Stimulated activated naive CD8-positive, alpha-beta T cell treated with anti-CD3 and anti-CD28 coated beads, Interleukin-15, amount 100 ng/mL, for 72 hours (primary cell): ENCODE measurements around the gene SLC27A6.
"Not testable (repeated sequence)": the region's sequence is repeated elsewhere in the genome, so short reads cannot be mapped to it uniquely, and the experiment has no call there.

Experiments used
- ATAC-seq: fragments of 150-1000 bp; cut with Tn5 transposase; 2 replicates; pipeline ENCODE4 v1.10.0; 2021; ENCODE audit warnings: mild to moderate bottlenecking, moderate library complexity
- DNase-seq, 2 donors: peaks; one replicate each; pipeline ENCODE4 v3.0.0; 2021 to 2022
- H3K27ac Mint-ChIP-seq, 2 donors: one replicate each; pipeline ENCODE4 v1.8.0; 2022; ENCODE audit warnings: mild to moderate bottlenecking in 2 of 2, mixed read lengths in 2 of 2, moderate library complexity in 2 of 2
- H3K27me3 Mint-ChIP-seq: one replicate; pipeline ENCODE4 v1.8.0; 2022; ENCODE audit warnings: mixed read lengths
- H3K4me1 Mint-ChIP-seq: one replicate; pipeline ENCODE4 v1.8.0; 2022; ENCODE audit warnings: mild to moderate bottlenecking, mixed read lengths
- H3K4me3 Mint-ChIP-seq, 2 donors: one replicate each; pipeline ENCODE4 v1.8.0; 2022; ENCODE audit warnings: mild to moderate bottlenecking in 2 of 2, mixed read lengths in 2 of 2, moderate library complexity in 1 of 2
- H3K9me3 Mint-ChIP-seq, 2 donors: one replicate each; pipeline ENCODE4 v1.8.0; 2022; ENCODE audit warnings: mixed read lengths in 2 of 2

Gene SLC27A6

DNA sequence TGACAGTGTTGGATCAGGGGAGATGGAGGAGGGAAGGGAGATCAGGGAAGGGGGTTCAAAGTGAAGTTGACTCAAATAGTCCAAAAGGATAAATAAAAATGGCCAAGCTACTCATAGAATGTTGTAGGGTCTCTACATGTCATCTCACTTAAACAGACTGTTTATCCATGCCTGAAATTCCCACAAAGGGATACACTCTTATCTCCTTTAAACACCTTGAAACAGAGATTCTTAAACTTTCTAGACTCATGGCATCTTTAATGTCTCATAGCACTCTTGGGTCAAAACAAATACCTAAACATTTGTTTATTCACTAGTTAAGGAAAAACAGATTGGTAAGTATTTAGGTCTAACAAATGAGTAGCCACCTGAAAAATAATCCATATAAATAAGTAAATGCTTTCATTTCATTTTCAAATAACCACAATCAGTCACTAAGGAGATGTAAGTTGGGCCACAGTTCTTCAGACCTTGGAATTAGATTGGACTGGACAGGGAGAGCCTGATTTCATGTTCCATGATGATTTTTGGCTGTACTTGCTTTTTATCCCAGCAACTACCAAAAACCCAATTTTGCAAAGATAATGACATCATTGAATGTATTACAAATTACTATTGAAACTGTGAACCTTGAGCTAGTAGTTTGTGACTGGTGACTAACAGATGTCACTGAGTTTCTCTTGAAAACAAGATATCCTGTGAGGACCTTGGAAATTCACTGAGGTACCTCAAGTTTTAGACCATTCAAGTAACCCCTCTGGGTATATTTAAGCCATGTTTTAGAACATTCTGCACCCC, 66.8 kb downstream of the SLC27A6 start:
- Mint-ChIP-seq H3K4me1 (no peaks in the 10 kb centered on the region), H3K27me3 (peaks cover 9% of the 10 kb centered on the region), H3K9me3 (no peaks in the 10 kb centered on the region), H3K4me3 (no peak overlapping the region), H3K27ac (no peak overlapping the region)
- no peak for ATAC-seq
- DNase-seq, result no peak

DNA sequence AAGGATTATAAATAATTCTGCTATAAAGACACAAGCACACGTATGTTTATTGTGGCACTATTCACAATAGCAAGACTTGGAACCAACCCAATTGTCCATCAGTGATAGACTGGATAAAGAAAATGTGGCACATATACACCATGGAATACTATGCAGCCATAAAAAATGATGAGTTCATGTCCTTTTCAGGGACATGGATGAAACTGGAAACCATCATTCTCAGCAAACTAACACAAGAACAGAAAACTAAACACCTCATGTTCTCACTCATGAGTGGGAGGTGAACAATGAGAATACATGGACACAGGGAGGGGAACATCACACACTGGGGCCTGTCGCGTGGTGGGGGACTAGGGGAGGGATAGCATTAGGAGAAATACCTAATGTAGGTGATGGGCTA, 71.0 kb downstream of the SLC27A6 start:
- H3K27ac Mint-ChIP-seq, H3K4me1 Mint-ChIP-seq, H3K4me3 Mint-ChIP-seq, ATAC-seq, H3K9me3 Mint-ChIP-seq, H3K27me3 Mint-ChIP-seq, DNase-seq: not testable (repeated sequence)

DNA sequence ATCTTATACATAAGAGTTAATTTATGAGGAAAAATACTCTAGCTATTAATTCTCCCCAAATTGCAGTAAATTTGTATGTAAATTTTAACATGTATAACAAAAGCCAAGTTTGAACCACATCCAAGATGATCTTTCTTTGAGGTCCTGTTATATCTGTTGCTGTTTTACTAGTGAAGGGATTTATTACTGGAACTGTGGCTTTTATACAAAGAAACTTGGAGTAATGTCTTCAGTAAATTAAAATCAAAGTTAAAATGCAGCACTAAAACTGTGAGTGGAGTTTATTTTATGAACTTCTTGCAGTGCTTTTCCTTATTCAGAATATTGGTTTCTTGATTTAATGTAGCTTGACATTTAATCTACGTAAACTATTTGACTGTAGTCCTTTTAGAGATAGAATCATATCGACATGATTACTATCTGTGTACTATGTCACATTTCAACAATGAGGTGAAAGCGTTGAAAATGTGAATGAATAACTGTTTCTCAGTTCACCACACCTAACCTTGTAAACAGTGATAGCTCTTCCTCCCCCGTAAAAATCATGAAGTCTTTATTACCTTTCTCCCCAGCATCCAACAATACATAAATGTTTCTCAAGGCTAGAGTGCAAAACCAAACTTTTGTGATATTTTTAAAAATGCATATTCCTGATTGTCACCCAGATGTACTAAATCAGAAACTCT, 76.1 kb downstream of the SLC27A6 start:
- H3K27me3 Mint-ChIP-seq, result no peaks in the 10 kb centered on the region
- no peak for DNase-seq
- no peak for ATAC-seq
- H3K9me3 Mint-ChIP-seq, result peaks cover 9 to 20% of the 10 kb centered on the region in 2 donors
- no peak overlapping the region for H3K27ac Mint-ChIP-seq
- H3K4me1 Mint-ChIP-seq, result no peaks in the 10 kb centered on the region
- H3K4me3 Mint-ChIP-seq, result no peak overlapping the region

DNA sequence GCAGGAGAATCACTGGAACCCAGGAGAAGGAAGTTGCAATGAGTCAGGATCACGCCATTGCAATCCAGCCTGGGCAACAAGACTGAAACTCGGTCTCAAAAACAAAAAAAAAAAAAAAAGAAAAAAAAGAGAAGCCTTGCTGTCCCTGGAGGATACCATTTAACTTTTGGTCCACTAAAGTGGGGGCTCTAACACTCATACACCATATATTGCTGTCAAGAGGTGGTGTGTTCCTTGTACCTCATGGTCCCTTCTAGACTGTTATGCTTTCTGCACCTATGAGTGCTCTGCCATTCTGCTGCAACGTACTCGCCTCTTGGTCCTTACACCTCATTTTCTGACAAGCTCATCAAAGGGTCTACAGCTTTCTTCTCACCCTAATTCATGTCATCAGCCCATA, 77.0 kb downstream of the SLC27A6 start:
- Mint-ChIP-seq H3K27me3 (no peaks in the 10 kb centered on the region), H3K27ac (no peak overlapping the region), H3K4me1 (no peaks in the 10 kb centered on the region), H3K9me3 (peaks cover 9 to 20% of the 10 kb centered on the region in 2 donors), H3K4me3 (no peak overlapping the region)
- ATAC-seq (no peak), DNase-seq (no peak)

DNA sequence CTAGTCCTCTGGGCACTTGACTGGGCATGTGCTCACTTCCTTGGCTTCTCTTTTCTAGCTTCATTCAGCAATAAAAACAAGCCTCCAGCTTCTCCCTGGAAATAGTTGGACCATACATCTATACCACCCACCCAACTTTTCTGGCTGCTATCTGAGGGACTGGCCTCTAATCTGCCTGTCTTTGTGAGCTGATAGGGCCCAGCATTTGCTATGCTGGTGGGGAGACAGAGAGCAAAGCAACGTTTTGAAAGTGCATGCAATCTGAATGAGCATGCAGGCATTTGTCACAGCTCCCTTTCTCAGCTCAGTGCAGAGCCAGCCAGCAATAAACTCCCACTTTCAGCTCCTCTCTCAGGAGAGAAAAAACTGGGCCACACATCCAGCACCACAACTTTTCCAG, 78.6 kb downstream of the SLC27A6 start:
- ATAC-seq (no peak), DNase-seq (no peak)
- no peaks in the 10 kb centered on the region for H3K4me1 Mint-ChIP-seq
- no peaks in the 10 kb centered on the region for H3K27me3 Mint-ChIP-seq
- H3K27ac Mint-ChIP-seq, result no peak overlapping the region
- no peak overlapping the region for H3K4me3 Mint-ChIP-seq
- peaks cover 9 to 20% of the 10 kb centered on the region in 2 donors for H3K9me3 Mint-ChIP-seq

DNA sequence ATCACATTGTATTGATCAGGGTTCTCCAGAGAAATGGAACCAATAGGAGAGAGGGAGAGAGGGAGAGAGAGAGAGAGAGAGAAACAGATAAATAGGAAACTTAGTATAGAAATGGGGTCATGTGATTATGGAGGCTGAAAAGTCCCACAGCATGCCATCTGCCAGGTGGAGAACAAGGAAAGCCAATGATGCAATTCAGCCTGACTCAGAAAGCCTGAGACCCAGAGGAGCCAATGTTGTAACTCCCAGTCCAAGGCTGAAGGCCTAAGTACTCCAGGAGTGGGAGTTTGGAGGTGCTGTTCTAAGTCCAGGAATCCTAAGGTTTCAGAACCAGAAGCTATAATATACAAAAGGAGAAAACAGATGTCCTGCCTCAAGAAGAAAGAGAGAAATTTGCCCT, 80.9 kb downstream of the SLC27A6 start:
- H3K27ac Mint-ChIP-seq, result no peak overlapping the region
- DNase-seq (no peak), ATAC-seq (no peak)
- peaks cover 9 to 20% of the 10 kb centered on the region in 2 donors for H3K9me3 Mint-ChIP-seq
- H3K4me3 Mint-ChIP-seq, result no peak overlapping the region
- no peaks in the 10 kb centered on the region for H3K4me1 Mint-ChIP-seq
- peaks cover 7% of the 10 kb centered on the region for H3K27me3 Mint-ChIP-seq

DNA sequence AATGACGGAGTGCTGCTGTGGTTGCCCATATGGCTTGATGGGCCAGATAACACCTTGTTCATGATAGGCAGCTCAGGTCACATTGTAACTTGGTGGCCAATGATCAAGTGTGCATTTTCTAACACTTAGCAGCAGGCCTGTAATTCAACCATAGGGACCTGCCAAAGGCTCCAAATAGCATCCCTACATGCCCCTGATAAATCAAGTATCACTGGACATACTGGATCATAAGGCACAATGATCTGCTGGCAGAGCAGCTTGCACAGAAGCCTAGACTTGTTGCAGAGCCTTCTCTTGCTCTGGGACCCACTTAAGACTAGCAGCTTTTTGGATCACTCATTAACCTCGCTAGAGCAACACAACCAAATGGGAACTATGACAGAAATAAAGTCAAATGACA, 83.2 kb downstream of the SLC27A6 start:
- Mint-ChIP-seq H3K27me3 (peaks cover 7% of the 10 kb centered on the region), H3K9me3 (peaks cover 9 to 16% of the 10 kb centered on the region in 2 donors), H3K4me3 (no peak overlapping the region), H3K27ac (no peak overlapping the region), H3K4me1 (no peaks in the 10 kb centered on the region)
- DNase-seq, result no peak
- ATAC-seq, result no peak

DNA sequence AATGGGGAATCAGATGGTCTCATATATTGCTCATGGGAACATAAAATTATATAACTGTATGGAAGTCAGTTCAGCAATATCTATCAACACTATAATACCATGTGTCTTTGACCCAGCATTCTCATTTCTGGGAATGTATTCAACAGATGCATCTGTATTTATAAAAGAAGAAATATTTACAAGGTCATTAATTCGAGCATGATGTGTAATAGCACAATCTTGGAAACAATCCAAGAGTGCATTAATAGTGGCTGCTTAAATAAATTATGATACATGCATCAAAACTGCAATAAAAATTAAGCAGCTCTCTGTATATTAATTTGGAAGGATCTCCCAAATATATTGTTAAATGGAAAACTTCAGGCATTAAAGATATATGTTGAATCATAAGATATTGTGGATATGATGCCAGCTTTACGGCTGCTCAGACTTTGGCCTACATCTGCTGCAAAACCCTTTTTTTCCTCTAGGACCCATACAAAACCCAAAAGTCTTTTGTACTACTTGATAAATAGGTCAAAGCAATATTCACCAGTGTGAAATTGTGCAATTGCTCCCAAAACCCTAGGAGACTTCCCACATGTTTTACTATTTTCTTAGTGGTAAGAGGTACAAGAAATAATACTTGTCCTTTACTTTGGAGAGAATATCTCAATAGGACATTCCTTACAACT, 84.0 kb downstream of the SLC27A6 start:
- ATAC-seq (no peak), DNase-seq (no peak)
- Mint-ChIP-seq H3K27me3 (peaks cover 8% of the 10 kb centered on the region), H3K27ac (no peak overlapping the region), H3K9me3 (peaks cover 6 to 13% of the 10 kb centered on the region in 2 donors), H3K4me1 (no peaks in the 10 kb centered on the region), H3K4me3 (no peak overlapping the region)

DNA sequence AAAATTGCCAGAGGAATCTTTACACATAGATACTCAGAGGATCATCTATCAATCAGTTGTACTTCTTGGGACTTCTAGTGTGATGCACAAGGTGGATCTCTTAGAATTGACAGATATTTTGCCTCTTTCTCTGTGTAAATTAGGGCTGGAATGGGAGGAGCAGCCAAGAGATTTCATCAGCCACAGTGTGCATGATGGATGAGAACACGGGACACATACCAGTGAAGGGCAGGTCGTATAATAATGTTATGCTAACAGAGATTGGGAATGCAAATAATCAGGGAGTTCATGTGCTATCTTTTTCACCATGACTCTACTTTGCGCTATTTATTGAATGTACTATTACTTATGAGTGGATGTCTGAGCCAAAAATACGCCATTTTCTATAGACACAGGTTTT, 86.0 kb downstream of the SLC27A6 start:
- Mint-ChIP-seq H3K4me1 (no peaks in the 10 kb centered on the region), H3K9me3 (peaks cover 0 to 4% of the 10 kb centered on the region in 2 donors), H3K27ac (no peak overlapping the region), H3K4me3 (no peak overlapping the region), H3K27me3 (peaks cover 26% of the 10 kb centered on the region)
- DNase-seq (no peak), ATAC-seq (no peak)

DNA sequence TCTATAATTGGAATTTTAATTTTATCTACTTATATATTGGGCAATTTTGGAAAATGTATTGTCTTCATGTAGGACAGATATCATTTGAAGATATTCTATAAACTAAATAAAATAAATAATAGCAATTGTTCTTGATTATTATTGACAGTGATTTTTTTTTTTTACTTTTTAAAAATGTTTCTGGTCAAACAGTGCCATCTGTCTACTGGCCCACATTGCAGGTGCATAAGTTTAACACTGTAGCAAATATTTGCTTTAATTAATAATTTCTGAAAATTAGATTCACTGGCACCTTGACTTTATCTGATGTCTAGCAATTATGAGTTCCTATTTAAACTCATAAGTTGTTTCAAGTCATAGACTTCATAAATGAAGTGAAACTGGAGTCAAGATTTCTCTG, 88.2 kb downstream of the SLC27A6 start:
- ATAC-seq, result no peak
- Mint-ChIP-seq H3K27ac (no peak overlapping the region), H3K27me3 (peaks cover 46% of the 10 kb centered on the region), H3K9me3 (peaks cover 0 to 16% of the 10 kb centered on the region in 2 donors), H3K4me1 (no peaks in the 10 kb centered on the region), H3K4me3 (no peak overlapping the region)
- no peak for DNase-seq

DNA sequence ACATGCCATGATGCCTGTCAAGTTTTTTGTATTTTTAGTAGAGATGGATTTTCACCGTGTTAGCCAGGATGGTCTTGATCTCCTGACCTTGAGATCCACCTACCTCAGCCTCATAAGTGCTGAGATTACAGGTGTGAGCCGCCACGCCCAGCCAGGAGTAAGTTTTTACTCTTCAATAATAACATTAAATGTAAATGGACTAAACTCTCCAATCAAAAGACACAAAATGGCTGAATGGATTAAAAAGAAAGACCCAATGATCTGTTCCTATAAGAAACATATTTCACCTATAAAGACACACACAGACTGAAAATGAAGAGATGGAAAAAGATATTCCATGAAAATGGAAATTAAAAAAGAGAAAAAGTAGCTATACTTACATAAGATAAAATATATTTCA, 92.0 kb downstream of the SLC27A6 start:
- no peak overlapping the region for H3K27ac Mint-ChIP-seq
- peaks cover 45% of the 10 kb centered on the region for H3K27me3 Mint-ChIP-seq
- H3K9me3 Mint-ChIP-seq, result peaks cover 0 to 16% of the 10 kb centered on the region in 2 donors
- H3K4me1 Mint-ChIP-seq, result no peaks in the 10 kb centered on the region
- H3K4me3 Mint-ChIP-seq, result no peak overlapping the region
- ATAC-seq (no peak), DNase-seq (no peak)

DNA sequence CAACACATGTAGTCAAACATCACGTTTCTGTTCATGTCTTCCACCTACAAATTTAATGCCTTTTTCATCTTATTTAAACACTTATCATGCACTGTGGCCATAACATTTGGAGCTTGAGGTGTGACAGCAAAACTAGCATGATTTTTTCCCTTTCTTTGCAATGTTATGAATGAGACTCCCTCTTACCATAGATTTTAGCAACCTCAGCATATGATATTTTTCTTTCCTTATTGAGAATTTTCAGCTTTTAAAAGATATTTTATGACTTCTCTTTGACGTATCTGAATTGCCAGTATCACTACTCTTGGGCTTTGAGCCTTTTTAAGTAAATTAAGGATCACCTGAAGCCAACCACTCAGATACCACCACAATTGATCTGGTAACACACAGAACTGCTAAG, 96.6 kb downstream of the SLC27A6 start:
- Mint-ChIP-seq H3K4me1 (no peaks in the 10 kb centered on the region), H3K9me3 (peaks cover 0 to 6% of the 10 kb centered on the region in 2 donors), H3K4me3 (no peak overlapping the region), H3K27me3 (peaks cover 33% of the 10 kb centered on the region), H3K27ac (no peak overlapping the region)
- no peak for DNase-seq
- ATAC-seq, result no peak

DNA sequence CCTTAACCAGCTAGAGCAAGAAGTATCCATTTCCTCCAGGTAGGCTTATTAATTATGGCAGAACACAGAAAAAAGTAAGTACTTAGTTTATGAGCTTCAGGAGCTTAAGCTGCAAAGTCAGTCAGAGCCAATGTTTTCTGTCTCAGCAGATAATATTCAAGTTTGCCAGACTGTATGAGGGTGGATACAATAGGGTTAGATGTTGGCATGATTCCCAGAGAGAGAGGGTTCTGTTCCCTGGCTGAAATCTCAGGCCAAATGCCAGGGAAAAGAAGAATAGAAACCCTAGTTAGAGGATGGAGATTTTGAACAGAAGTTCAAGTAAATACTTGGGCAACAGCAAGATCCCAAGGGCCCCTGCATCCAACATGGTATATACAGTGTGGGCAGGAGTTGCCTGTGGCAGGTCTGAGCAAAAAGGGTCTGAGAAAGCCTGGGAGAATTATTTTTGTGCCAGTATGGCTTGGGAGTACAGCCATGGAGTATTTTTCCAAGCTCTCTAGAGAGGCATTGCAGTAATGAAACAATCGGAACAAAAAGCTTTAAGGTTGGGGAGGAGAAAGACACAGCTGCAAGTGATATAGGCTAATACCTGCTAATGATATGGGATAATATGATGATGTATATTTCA, 98.3 kb downstream of the SLC27A6 start:
- H3K27ac Mint-ChIP-seq, result peak overlapping the region in 1 of 2 donors; percentile 12
- ATAC-seq, result peak; percentile 31
- no peaks in the 10 kb centered on the region for H3K4me1 Mint-ChIP-seq
- H3K27me3 Mint-ChIP-seq, result peaks cover 16% of the 10 kb centered on the region
- no peak for DNase-seq
- H3K4me3 Mint-ChIP-seq, result no peak overlapping the region
- no peaks in the 10 kb centered on the region for H3K9me3 Mint-ChIP-seq

DNA sequence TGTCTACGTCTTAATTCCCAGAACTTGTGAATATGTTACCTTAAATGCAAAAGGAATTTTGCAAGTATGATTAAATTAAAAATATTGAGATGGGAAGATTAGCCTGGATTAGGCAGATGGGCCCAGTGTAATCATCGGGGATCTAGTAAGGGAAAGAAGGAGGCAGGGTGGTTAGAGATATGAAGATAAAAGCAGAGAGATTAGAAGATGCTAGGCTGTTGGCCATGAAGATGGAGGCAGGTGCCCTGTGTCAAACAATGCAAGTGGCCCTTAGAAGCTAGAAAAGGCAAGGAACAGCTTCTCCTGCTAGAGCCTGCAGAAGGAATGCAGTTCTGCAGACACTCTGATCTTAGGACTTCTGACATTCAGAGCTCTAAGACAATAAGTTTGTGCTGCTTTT, 100.4 kb downstream of the SLC27A6 start:
- Mint-ChIP-seq H3K4me1 (no peaks in the 10 kb centered on the region), H3K27me3 (peaks cover 12% of the 10 kb centered on the region), H3K4me3 (no peak overlapping the region), H3K27ac (no peak overlapping the region), H3K9me3 (no peaks in the 10 kb centered on the region)
- no peak for DNase-seq
- ATAC-seq, result no peak

DNA sequence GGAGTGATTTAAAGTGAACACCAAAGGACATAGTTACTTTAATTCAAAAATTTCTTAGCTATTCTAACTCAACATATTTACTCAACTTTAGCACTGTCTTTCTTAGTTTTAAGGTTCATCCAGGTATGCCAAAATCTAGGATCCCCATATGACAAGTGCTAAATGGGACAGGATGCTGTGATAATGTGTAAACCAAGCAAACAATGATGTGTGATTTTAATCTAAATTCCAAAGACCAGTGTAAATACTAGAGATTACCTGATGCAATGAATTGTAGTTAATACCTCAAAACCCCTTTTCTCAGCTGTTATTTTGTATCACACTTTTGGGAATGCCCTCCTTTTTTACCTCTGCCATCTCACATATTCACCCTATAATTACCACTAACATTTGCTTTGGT, 102.5 kb downstream of the SLC27A6 start:
- ATAC-seq, result no peak
- Mint-ChIP-seq H3K4me1 (no peaks in the 10 kb centered on the region), H3K4me3 (no peak overlapping the region), H3K9me3 (no peaks in the 10 kb centered on the region), H3K27ac (no peak overlapping the region), H3K27me3 (peaks cover 12% of the 10 kb centered on the region)
- no peak for DNase-seq

DNA sequence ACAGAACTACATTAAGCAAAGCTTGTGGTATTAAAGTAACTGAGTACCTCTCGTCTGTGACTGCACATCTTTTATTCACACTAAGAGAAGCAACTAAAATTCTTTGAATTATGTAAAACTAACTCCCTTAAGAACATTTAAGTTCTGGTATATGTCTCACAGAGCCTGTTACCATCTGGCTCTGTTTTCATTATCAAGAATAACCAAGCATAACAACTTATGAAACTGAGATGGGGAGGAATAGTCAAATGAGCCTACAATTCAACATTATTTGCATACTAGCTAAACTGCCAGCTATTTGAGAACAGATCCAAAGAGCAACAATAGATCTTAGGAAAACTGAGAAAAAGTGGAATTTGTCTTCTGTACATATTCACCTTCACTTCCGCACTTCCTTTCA, 104.0 kb downstream of the SLC27A6 start:
- Mint-ChIP-seq H3K4me1 (no peaks in the 10 kb centered on the region), H3K4me3 (no peak overlapping the region), H3K27ac (no peak overlapping the region), H3K27me3 (peaks cover 9% of the 10 kb centered on the region), H3K9me3 (no peaks in the 10 kb centered on the region)
- ATAC-seq (no peak), DNase-seq (no peak)
